HG02870 (cell line): ENCODE data around the gene ARL6IP1.
"Not testable (repeated sequence)": the region's sequence is repeated elsewhere in the genome, so short reads cannot be mapped to it uniquely, and the experiment has no call there.

Source experiments
- ATAC-seq: cut with Tn5 transposase; IDR thresholded peaks from one replicate; pipeline ENCODE4 v1.9.1; 2021; ENCODE audit warnings: mild to moderate bottlenecking, moderate library complexity; ENCODE audit not compliant: unreplicated experiment

The ARL6IP1 gene

DNA sequence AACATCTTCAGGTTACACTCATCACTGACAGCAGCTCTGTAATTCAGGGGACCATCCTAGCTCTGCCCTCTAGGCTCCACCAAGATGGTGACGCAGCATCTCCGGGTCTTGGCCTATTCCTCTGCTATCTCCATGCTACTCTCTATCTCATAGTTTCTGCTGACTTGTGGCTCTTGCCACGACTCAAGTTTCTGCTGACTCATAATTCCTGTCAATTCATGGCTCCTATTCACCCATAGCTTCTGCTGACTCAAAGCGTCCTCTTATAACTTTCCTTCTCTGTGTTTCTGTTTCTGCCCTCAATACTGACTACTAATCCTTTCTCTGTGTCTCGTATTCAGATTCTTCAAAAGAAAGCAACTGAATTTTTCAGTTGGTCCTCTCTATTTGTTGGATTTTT is 38.6 kb downstream of the ARL6IP1 start:
- ATAC-seq, result peak; percentile 52

DNA sequence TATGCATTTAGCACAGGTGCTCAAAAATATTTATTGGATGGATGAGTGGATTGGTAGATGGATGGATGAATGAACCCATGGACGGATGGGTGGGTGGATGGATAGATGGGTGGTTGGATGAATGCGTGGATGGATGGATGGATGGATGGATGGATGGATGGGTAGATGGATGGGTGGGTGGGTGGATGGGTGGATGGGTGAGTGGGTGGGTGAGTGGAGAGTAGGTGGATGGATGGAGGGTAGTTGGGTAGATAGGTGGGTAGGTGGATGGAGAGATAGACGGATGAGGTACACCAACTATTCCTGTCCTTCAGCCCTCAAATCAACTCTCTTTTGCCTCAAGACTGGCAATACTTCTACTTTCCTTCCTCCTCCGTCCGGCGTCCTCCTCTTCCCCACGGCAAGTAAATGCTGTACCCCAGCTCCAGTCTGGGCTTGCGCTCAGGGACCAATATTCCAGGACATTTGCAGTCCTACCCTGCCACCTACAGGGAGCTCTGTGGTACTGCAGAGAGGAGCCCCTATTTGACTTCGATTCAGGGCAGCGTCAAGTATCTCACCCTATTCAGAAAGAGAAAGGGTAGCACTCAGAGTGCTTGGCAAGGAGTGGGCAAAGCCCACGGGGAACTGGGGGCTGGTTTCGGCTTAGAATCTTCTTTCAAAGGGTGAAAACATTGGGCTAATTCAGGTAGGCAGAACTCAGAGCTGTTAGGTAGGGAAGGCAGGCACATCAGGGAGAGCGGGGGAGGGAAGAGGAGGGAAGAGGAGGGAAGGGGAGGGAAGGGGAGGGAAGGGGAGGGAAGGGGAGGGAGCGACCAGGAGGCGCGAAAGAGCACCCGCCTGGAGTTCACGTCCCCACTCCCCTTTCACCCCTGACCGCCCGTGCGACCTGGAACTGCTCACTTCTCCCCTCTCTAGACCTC is 41.5 kb downstream of the ARL6IP1 start:
- ATAC-seq, result peak; percentile 34

DNA sequence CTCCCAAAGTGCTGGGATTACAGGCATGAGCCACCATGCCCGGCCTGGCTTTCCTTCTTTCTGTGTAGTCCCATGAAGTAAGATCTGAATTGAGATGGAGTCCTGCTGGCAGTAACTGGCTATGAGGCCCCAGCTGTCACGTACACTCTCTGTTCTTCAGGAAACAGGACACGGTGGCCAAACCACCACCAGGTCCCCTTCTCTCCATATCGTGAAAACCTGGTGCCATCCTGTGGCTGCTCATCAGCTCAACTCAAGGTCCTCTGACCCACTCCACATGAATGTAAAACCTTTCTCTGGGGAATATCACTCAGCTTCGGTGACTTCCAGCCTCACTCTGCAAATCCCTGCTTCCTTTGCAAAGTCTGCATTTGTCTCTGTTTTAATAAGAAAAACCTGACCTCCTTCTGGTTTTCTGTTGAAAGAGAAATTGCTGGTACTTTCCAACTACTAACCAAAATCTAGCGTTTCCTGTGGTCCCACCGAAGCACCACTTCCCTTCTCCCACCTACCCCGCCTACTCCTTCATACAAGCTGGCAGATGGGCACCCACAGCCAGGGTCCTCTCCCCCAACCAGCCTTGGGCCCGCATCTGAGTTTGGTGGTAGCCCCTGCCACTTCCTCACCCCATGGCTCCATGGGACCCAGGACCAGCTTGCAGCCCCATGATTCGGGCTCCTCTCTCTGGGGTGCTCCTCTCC is 43.2 kb downstream of the ARL6IP1 start:
- not testable (repeated sequence) for ATAC-seq

DNA sequence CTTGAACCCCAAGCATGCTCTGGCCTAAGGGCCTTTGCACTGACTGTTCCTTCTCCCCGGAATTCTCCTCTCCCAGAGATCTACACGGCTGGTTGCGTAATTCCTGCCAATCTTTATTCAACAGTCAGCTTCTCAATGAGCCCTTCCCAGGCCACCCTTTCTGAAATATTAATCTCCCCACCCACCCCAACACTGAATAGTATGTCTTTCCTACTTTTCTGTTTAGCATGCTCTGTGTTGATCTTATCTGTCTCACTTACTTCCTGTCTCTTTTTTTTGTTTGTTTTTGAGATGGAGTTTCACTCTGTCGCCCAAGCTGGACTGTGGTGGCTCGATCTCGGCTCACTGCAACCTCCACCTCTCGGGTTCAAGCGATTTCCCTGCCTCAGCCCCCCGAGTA is 44.7 kb downstream of the ARL6IP1 start:
- ATAC-seq, result not testable (repeated sequence)

DNA sequence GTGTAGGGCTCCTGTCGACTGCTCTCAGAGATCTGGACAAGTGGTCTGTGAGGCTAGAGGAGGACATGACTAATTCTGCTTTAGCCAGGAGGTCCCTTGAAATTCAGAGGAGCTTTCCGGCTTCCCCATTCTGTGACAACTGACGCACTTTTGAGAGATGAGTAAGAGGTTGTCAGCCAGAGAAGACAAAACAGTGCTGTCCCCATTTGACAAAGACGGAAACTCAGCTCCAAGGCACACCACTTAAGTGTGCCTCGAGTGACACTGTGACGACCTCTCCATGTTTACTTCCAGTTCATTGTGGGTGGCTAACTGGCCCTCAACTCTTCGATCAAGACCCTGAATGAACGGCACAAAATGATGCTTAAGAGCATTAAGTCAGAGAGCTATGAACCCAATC is 58.5 kb downstream of the ARL6IP1 start:
- not testable (repeated sequence) for ATAC-seq
